Measurements from ENCODE around the gene SCART1. TPM values are rescaled to one million over a fixed set of nuclear protein-coding genes. Genes with fewer than 3 reads are reported as not detected.
"Not testable (repeated sequence)": the region's sequence is repeated elsewhere in the genome, so short reads cannot be mapped to it uniquely, and the experiment has no call there.

The SCART1 gene
- total RNA-seq, 5 donors from 2014 or later (not counting 1 experiment from before 2014, with no cell fraction given): 5.9 to 13.0 (median 12.1) TPM

GRCh38 chr10:133511408-133511807, 57.7 kb downstream of the SCART1 start:
- H3K27me3 Mint-ChIP-seq: peaks cover 37 to 45% of the 10 kb centered on the region in 2 donors
- peaks cover 9% of the 10 kb centered on the region for H3K36me3 Mint-ChIP-seq
- H3K9me3 Mint-ChIP-seq: peaks cover 7 to 12% (median 10%) of the 10 kb centered on the region in 3 donors
- H3K4me1 Mint-ChIP-seq: peaks cover 0 to 2% (median 0%) of the 10 kb centered on the region in 3 donors
- Histone ChIP-seq H3K27me3 (replicated peaks in 1 of 2; ENCODE audit: control insufficient read depth in 2 of 2, extremely low read depth in 1 of 2, insufficient read depth in 2 of 2, low read length in 1 of 2) (peaks cover 0 to 9% of the 10 kb centered on the region in 2 experiments), H3K9me3 (peaks cover 6% of the 10 kb centered on the region), H3K4me1 (ENCODE audit: control insufficient read depth in 1 of 2, extremely low read depth in 1 of 2, insufficient read depth in 2 of 2, low read length in 2 of 2) (no peaks in the 10 kb centered on the region), H3K36me3 (ENCODE audit: control insufficient read depth in 2 of 2, extremely low read depth in 1 of 2, insufficient read depth in 1 of 2, low read length in 1 of 2) (no peaks in the 10 kb centered on the region), H3K4me3 (ENCODE audit: control insufficient read depth in 1 of 2, extremely low read depth in 1 of 2, low read length in 1 of 2) (no peak overlapping the region), H3K27ac (ENCODE audit: low read length) (no peak overlapping the region)
- no peak for DNase-seq
- POLR2A ChIA-PET: no interaction called here
- no peak for ATAC-seq (replicated peaks in 1 of 4)
- CTCF ChIA-PET: no interaction called here
- no peak overlapping the region for H3K27ac Mint-ChIP-seq
- no peak overlapping the region for H3K4me3 Mint-ChIP-seq
- no CpG with 5 or more reads among the region's 4 CpGs for WGBS (ENCODE audit: insufficient coverage)

- Histone ChIP-seq H3K27ac (ENCODE audit: low read length) (no peak overlapping the region), H3K27me3 (replicated peaks in 1 of 2; ENCODE audit: control insufficient read depth in 2 of 2, extremely low read depth in 1 of 2, insufficient read depth in 2 of 2, low read length in 1 of 2) (peaks cover 0 to 9% of the 10 kb centered on the region in 2 experiments), H3K4me3 (ENCODE audit: control insufficient read depth in 1 of 2, extremely low read depth in 1 of 2, low read length in 1 of 2) (no peak overlapping the region), H3K36me3 (ENCODE audit: control insufficient read depth in 2 of 2, extremely low read depth in 1 of 2, insufficient read depth in 1 of 2, low read length in 1 of 2) (no peaks in the 10 kb centered on the region), H3K9me3 (peaks cover 6% of the 10 kb centered on the region), H3K4me1 (ENCODE audit: control insufficient read depth in 1 of 2, extremely low read depth in 1 of 2, insufficient read depth in 2 of 2, low read length in 2 of 2) (no peaks in the 10 kb centered on the region)
- no CpG with 5 or more reads among the region's 4 CpGs for WGBS (ENCODE audit: insufficient coverage)
- ChIA-PET CTCF (no interaction called here), POLR2A (no interaction called here)
- H3K4me1 Mint-ChIP-seq: peaks cover 0 to 2% (median 0%) of the 10 kb centered on the region in 3 donors
- no peak overlapping the region for H3K27ac Mint-ChIP-seq
- H3K9me3 Mint-ChIP-seq: peaks cover 7 to 12% (median 10%) of the 10 kb centered on the region in 3 donors
- H3K27me3 Mint-ChIP-seq: peaks cover 41 to 45% of the 10 kb centered on the region in 2 donors
- H3K36me3 Mint-ChIP-seq: peaks cover 9% of the 10 kb centered on the region
- no peak for ATAC-seq (replicated peaks in 1 of 4)
- H3K4me3 Mint-ChIP-seq: no peak overlapping the region
- no peak for DNase-seq
Measured at GRCh38 chr10:133511907-133512528, 58.3 kb downstream of the SCART1 start.

- Mint-ChIP-seq H3K4me3 (no peak overlapping the region), H3K36me3 (no peaks in the 10 kb centered on the region), H3K27me3 (peaks cover 25 to 29% of the 10 kb centered on the region in 2 donors), H3K27ac (no peak overlapping the region), H3K4me1 (peaks cover 7 to 9% (median 8%) of the 10 kb centered on the region in 3 donors), H3K9me3 (peaks cover 0 to 3% (median 0%) of the 10 kb centered on the region in 3 donors)
- DNase-seq (no peak), ATAC-seq (replicated peaks in 1 of 4) (no peak)
- peaks cover 4% of the 10 kb centered on the region for H3K9me3 ChIP-seq
- H3K4me3 ChIP-seq (ENCODE audit: control insufficient read depth in 1 of 2, extremely low read depth in 1 of 2, low read length in 1 of 2): no peak overlapping the region
- peaks cover 4 to 7% of the 10 kb centered on the region in 2 experiments for H3K4me1 ChIP-seq (ENCODE audit: control insufficient read depth in 1 of 2, extremely low read depth in 1 of 2, insufficient read depth in 2 of 2, low read length in 2 of 2)
- H3K27ac ChIP-seq (ENCODE audit: low read length): no peak overlapping the region
- ChIA-PET CTCF (no interaction called here), POLR2A (no interaction called here)
- no CpG with 5 or more reads among the region's 4 CpGs for WGBS (ENCODE audit: insufficient coverage)
- H3K27me3 ChIP-seq (replicated peaks in 1 of 2; ENCODE audit: control insufficient read depth in 2 of 2, extremely low read depth in 1 of 2, insufficient read depth in 2 of 2, low read length in 1 of 2): peaks cover 0 to 9% of the 10 kb centered on the region in 2 experiments
- H3K36me3 ChIP-seq (ENCODE audit: control insufficient read depth in 2 of 2, extremely low read depth in 1 of 2, insufficient read depth in 1 of 2, low read length in 1 of 2): no peaks in the 10 kb centered on the region
Measured at GRCh38 chr10:133515471-133515870, 61.7 kb downstream of the SCART1 start.

GRCh38 chr10:133516057-133516456, 62.3 kb downstream of the SCART1 start:
- Mint-ChIP-seq H3K36me3 (no peaks in the 10 kb centered on the region), H3K27ac (no peak overlapping the region), H3K9me3 (no peaks in the 10 kb centered on the region), H3K27me3 (peaks cover 21 to 23% of the 10 kb centered on the region in 2 donors), H3K4me1 (peaks cover 9 to 12% (median 11%) of the 10 kb centered on the region in 3 donors), H3K4me3 (no peak overlapping the region)
- Histone ChIP-seq H3K9me3 (peaks cover under 1% of the 10 kb centered on the region), H3K36me3 (ENCODE audit: control insufficient read depth in 2 of 2, extremely low read depth in 1 of 2, insufficient read depth in 1 of 2, low read length in 1 of 2) (no peaks in the 10 kb centered on the region), H3K27me3 (replicated peaks in 1 of 2; ENCODE audit: control insufficient read depth in 2 of 2, extremely low read depth in 1 of 2, insufficient read depth in 2 of 2, low read length in 1 of 2) (peaks cover 0 to 6% of the 10 kb centered on the region in 2 experiments), H3K4me3 (ENCODE audit: control insufficient read depth in 1 of 2, extremely low read depth in 1 of 2, low read length in 1 of 2) (no peak overlapping the region), H3K27ac (ENCODE audit: low read length) (no peak overlapping the region), H3K4me1 (ENCODE audit: control insufficient read depth in 1 of 2, extremely low read depth in 1 of 2, insufficient read depth in 2 of 2, low read length in 2 of 2) (peaks cover 6 to 9% of the 10 kb centered on the region in 2 experiments)
- ATAC-seq (replicated peaks in 1 of 4): no peak
- ChIA-PET POLR2A (no interaction called here), CTCF (interaction anchor here in 1 of 2 donors (0.7 to 1.2 kb wide), 2 partner anchors 10 to 186 kb away, joined by 3 to 4 read pairs; no protein-coding TSS in a partner anchor)
- 67% methylated on average over 4 of the region's 4 CpGs for WGBS (ENCODE audit: insufficient coverage)
- no peak for DNase-seq

- H3K9me3 ChIP-seq; H3K27me3 ChIP-seq (replicated peaks in 1 of 2; ENCODE audit: control insufficient read depth in 2 of 2, extremely low read depth in 1 of 2, insufficient read depth in 2 of 2, low read length in 1 of 2); H3K27ac Mint-ChIP-seq; H3K4me3 Mint-ChIP-seq; DNase-seq; POLR2A ChIA-PET; H3K4me1 ChIP-seq (ENCODE audit: control insufficient read depth in 1 of 2, extremely low read depth in 1 of 2, insufficient read depth in 2 of 2, low read length in 2 of 2); H3K4me3 ChIP-seq (ENCODE audit: control insufficient read depth in 1 of 2, extremely low read depth in 1 of 2, low read length in 1 of 2); H3K9me3 Mint-ChIP-seq; H3K36me3 ChIP-seq (ENCODE audit: control insufficient read depth in 2 of 2, extremely low read depth in 1 of 2, insufficient read depth in 1 of 2, low read length in 1 of 2); H3K27ac ChIP-seq (ENCODE audit: low read length); H3K36me3 Mint-ChIP-seq; ATAC-seq (replicated peaks in 1 of 4): not testable (repeated sequence)
- 80% methylated on average over 2 of the region's 5 CpGs for WGBS (ENCODE audit: insufficient coverage)
- peaks cover 7 to 13% of the 10 kb centered on the region in 2 donors for H3K27me3 Mint-ChIP-seq
- peaks cover 9 to 12% (median 11%) of the 10 kb centered on the region in 3 donors for H3K4me1 Mint-ChIP-seq
- CTCF ChIA-PET: interaction anchor here in 1 of 2 donors (1.2 kb wide), 1 partner anchor 10 kb away, joined by 3 read pairs; no protein-coding TSS in a partner anchor
Measured at GRCh38 chr10:133518517-133518916, 64.8 kb downstream of the SCART1 start.

Other genes starting within 250 kb of the SCART1 start
- under 1 TPM in 1 of 5 donors, not detected in 4; 0.23 TPM for gene UTF1, start 223.7 kb upstream of the SCART1 start, total RNA-seq
- gene VENTX, start 216.1 kb upstream of the SCART1 start, total RNA-seq: under 1 TPM in 3 of 5 donors, not detected in 2; 0.12 to 0.13 (median 0.12) TPM
- gene ADAM8, start 177.1 kb upstream of the SCART1 start, total RNA-seq: 100 to 1,000 TPM in 3 of 5 donors, 10 to 100 TPM in 2; 80.5 to 142 (median 107) TPM
- 10 to 100 TPM; 64.5 to 80.8 (median 72.7) TPM for gene TUBGCP2, start 145.1 kb upstream of the SCART1 start, total RNA-seq
- gene ZNF511, start 145.0 kb upstream of the SCART1 start, total RNA-seq: 10 to 100 TPM; 35.2 to 44.7 (median 36.8) TPM
- gene CALY, start 117.0 kb upstream of the SCART1 start, total RNA-seq: 1 to 10 TPM in 4 of 5 donors, under 1 TPM in 1; 0.68 to 5.1 (median 3.6) TPM
- not detected for gene PRAP1, start 106.6 kb upstream of the SCART1 start, total RNA-seq
- 10 to 100 TPM in 4 of 5 donors, 1 to 10 TPM in 1; 9.4 to 30.3 (median 26.9) TPM for gene FUOM, start 95.9 kb upstream of the SCART1 start, total RNA-seq
- 10 to 100 TPM; 17.6 to 31.7 (median 27.2) TPM for gene ECHS1, start 80.6 kb upstream of the SCART1 start, total RNA-seq
- 10 to 100 TPM in 3 of 5 donors, 1 to 10 TPM in 2; 4.3 to 20.0 (median 14.5) TPM for gene PAOX, start 74.7 kb upstream of the SCART1 start, total RNA-seq
- gene MTG1, start 59.8 kb upstream of the SCART1 start, total RNA-seq: 10 to 100 TPM; 46.7 to 79.3 (median 69.4) TPM
- under 1 TPM in 2 of 5 donors, not detected in 3; 0.06 to 0.12 TPM for gene SPRN, start 29.3 kb upstream of the SCART1 start, total RNA-seq
- gene CYP2E1, start 73.4 kb downstream of the SCART1 start, total RNA-seq: 1 to 10 TPM; 2.4 to 4.7 (median 3.3) TPM
- gene SYCE1, start 111.6 kb downstream of the SCART1 start, total RNA-seq: 1 to 10 TPM in 1 of 5 donors, under 1 TPM in 3, not detected in 1; 0.32 to 1.6 (median 0.59) TPM
- not detected for gene FRG2B, start 172.8 kb downstream of the SCART1 start, total RNA-seq